ENCODE data around the gene GPR55. TPM values are rescaled to one million over a fixed set of nuclear protein-coding genes. Genes with fewer than 3 reads are reported as not detected.
A peak's percentile ranks its signal among the peaks of the same experiment; 100 is the strongest.
"Not testable (repeated sequence)": the region's sequence is repeated elsewhere in the genome, so short reads cannot be mapped to it uniquely, and the experiment has no call there.

Gene GPR55, protein sequence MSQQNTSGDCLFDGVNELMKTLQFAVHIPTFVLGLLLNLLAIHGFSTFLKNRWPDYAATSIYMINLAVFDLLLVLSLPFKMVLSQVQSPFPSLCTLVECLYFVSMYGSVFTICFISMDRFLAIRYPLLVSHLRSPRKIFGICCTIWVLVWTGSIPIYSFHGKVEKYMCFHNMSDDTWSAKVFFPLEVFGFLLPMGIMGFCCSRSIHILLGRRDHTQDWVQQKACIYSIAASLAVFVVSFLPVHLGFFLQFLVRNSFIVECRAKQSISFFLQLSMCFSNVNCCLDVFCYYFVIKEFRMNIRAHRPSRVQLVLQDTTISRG
- total RNA-seq, result 0.22 TPM
- long read RNA-seq, result 0 reads

DNA sequence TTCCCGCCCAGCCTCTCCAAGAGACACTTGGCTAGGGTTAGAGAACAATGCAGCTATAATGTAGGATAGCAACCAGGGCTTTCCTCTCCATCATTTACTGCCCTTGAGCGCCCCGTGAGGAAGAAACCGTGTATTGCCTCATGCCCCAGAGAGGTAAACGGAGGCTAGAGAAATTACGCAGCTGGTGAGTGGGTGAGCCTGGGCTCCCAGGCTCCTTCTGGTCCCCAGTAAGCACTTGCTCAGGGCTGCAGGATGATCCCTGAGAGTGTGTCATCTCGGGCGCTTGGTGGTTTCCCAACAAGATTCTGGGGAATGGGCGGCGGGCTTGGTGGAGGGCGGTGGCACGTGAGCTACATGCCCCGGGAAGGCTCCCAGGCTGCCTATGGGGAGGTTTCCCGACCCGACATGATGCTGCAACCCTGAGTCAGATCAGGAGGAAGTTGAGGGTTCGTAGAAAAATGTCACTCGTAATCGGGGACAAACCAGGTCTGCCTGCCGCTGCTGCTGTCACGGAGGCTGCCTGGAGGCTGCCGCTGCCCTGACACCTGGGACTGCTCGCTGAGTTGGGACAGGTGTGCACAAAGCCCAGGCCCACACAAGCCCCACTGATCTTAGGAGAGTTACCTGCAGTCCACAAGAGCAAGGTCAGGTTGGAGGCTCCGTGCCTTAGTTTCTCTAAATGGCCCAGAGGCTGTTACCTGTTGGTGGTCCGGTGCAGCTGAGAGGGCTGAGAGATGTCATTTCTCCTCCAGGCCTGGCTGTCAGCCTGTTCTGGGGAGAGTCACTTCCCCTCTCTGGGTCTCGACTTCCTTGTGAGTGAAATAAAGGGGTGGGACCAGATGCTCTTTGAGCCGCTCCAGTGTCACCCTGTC, at the start of gene GPR55:
TSS of gene GPR55 (minus strand) at position 773 of the 872 bp plus-strand sequence. CDS start 14,280 bp downstream, outside the sequence.
- DNase-seq (ENCODE audit: low spot score), result peak; percentile 71

DNA sequence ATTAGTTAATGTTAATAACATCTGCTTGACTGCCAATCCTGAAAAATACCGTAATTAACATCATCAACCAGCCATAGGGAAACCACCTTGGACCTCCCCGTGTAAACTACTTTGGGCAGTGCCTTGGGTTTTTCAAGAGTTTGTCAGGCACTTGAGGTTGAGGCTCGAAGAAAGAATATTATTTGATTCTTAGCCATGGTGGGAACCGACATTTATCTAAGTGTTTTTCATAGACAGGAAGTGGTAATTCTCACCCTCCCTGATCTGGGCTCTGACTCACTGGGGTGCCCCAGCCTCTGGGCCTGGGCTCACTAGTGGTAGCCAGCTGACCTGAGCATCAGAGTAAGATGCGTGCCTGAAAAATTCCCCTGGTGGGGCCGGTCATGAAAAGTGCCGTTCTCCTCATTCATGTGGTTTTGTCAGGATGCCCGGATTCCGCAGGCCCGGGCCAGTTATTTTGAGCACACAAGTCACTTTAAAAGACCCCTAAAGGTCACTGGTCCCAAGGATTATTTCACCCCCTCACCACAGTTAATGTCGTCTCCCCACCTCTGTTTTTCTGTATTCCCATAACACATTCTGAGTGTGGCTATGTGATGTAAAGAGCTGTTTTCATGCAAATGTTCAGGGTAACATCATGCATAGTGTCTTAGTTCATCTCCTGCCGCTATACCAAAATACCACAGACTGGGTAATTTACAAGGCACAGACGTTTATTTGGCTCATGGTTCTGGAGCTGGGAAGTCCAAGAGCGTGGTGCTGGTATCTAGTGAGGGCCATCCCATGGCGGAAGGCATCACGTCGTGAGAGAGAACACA, 49.3 kb upstream of the GPR55 start:
- no peak for DNase-seq (ENCODE audit: low spot score)

DNA sequence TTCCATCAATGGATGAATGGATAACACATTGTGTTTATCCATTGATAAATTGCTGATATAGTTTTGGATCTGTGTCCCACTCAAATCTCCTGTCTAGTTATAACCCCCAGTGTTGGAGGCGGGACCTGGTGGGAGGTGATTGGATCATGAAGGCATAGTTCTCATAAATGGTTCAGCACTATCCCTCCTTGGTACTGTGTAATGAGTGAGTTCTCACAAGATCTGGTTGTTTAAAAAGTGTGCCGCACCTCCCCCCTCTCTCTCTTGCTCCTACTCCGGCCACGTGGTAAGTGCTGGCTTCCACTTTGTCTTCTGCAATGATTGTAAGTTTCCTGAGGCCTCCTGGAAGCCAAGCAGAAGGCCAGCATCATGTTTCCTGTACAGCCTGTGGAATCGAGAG, 47.0 kb upstream of the GPR55 start:
- DNase-seq (ENCODE audit: low spot score), result no peak

GRCh38 chr2:230969659-230970015, 44.6 kb upstream of the GPR55 start:
- no peak for DNase-seq (ENCODE audit: low spot score)

GRCh38 chr2:230968921-230969658, 44.0 kb upstream of the GPR55 start:
- no peak for DNase-seq (ENCODE audit: low spot score)

DNA sequence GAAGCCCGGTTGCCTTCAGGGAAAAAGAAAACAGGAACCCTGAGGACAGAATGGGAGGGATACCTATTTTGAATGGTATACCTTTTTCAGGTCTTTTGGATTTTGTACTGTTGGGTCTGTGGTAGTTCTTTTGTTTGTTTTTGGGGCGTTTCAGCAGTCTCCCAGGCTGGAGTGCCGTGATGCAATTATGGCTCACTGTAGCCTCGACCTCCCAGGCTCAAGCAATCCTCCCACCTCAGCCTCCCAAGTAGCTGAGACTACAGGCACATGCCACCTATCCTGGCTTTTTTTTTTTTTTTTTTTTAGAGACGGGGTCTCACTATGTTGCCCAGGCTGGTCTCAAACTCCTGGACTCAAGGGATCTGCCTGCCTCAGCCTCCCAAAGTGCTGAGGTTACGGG, 43.3 kb upstream of the GPR55 start:
- not testable (repeated sequence) for DNase-seq (ENCODE audit: low spot score)

DNA sequence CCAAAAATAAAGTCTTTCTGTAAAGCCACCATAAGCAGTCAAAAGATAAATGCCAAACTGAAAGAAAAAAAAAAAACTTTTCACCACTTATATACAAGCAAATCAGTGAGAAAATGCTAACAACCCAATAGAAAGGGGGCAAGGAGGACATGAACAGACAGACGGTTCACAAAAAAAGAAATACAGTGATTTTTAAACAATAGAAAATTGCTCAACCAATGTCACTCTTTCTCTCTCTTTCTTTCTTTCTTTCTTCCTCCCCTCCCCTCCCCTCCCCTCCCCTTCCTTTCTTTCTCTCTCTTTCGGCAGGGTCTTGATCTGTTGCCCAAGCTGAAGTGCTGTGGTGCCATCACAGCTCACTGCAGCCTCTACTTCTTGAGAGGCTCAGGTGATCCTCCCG, 42.1 kb upstream of the GPR55 start:
- DNase-seq (ENCODE audit: low spot score), result no peak

DNA sequence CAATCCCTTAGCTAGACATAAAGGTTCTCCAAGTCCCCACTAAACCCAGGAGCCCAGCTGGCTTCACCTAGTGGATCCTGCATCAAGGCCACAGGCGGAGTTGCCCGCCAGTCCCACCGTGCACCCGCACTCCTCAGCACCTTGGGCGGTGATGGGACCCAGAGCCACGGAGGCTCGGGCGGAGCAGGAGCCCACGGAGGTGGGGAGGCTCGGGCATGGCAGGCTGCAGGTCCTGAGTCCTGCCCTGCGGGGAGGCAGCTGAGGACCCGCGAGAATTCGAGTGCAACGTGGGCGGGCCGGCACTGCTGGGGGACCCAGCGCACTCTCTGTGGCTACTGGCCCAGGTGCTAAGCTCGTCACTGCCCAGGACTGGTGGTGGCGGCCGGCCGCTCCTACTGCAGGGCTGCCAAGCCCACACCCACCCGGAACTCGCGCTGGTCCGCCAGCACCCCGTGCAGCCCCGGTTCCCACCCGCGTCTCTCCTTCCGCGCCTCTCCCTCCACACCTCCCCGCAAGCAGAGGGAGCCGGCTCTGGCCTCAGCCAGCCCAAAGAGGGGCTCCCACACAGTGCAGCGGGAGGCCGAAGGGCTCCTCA, 39.2 kb upstream of the GPR55 start:
- no peak for DNase-seq (ENCODE audit: low spot score)

DNA sequence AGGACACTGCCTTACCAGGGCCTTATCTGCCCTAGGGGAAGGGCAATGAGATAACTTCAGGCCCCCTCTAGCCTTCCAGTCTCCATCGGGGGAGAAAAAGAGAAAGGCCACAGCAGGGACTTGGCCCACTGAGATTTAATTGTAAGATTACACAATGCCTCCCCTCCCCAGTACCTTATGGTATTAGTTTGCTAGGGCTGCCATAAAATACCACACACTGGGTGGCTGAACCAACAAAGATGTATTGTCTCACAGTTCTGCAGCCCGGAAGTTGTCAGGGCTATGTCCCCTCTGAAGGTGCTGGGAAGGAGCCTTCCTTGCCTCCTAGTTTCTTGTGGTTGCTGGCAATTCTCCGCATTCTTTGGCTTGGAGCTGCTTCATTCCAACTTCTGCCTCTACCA, 36.0 kb upstream of the GPR55 start:
- no peak for DNase-seq (ENCODE audit: low spot score)

DNA sequence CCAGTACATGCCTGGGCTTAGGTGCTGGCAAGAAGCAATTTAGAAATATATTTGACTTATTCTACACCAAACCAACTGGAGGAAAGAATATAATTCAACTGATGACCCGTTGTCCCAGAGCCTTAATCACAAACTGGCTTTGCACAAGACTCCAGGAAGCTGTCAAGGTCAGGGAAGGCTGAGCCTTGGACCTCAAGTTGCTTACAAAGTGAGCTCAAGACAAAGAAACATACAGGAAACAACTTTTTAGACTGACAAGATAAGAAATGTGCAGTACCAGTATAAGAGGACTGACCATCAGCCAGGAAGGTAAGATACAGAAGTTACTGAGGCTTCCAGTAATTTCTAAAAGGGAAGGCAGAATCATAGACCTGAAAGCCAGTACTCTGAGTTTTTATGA, 35.0 kb upstream of the GPR55 start:
- DNase-seq (ENCODE audit: low spot score), result no peak

GRCh38 chr2:230958820-230959756, 34.0 kb upstream of the GPR55 start:
- no peak for DNase-seq (ENCODE audit: low spot score)

DNA sequence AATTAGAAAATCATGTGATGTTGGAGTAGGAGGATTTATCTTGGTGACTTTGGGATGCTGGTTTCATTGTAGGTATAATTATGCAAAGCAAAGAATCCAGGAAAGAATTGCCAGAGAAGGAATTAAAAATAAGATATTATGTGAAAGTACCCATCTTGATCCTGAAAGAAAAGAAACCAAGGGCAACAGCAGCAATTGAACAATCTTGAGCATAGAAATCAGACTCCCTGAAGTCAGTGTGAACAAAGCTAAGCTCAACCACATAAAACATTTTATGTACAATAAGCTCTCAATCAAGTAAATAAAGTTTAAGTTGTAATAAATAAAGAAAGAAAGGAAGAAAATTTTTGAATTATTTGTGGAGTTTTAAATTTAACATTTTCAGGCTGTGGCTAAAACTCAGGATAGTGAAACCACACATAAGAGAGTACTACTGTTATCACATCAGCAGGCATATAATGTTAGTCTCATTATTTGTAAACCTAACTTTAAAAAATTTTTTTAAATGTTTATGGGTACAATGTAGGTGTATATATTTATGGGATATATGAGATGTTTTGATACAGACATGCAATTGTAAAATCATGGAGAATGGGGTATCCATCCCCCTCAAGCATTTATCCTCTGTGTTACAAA, 32.8 kb upstream of the GPR55 start:
- DNase-seq (ENCODE audit: low spot score), result no peak

GRCh38 chr2:230956827-230957755, 32.0 kb upstream of the GPR55 start:
- no peak for DNase-seq (ENCODE audit: low spot score)

DNA sequence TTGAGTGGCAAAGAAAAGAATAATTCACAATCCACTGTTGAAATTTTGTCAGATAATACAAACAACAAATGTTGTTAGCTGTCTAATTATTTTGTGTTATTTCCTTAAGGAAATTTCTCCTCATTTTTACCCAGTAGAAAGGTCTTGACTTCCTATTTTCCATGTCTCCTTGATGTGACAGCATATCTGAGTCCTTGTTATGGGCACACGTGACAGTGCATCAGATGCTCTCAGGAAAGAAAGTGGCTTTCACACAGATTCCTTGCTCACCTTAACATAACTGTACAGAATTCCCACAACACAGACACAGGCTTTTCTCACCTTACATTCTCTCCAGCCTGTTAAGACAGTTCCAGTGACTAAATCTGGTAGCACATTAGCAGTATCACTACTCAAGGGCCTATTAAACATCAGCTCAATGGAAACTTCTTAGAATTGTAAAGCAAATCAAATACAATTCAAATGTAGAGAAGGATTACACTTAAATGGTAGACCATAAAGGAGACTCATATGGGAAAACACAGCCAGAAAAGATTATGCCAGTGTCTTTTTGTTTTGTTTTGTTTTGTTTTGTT, 30.2 kb upstream of the GPR55 start:
- no peak for DNase-seq (ENCODE audit: low spot score)

- DNase-seq (ENCODE audit: low spot score), result no peak
Measured at GRCh38 chr2:230954746-230955145, 29.7 kb upstream of the GPR55 start.

- no peak for DNase-seq (ENCODE audit: low spot score)
Measured at GRCh38 chr2:230953845-230954244, 28.8 kb upstream of the GPR55 start.

DNA sequence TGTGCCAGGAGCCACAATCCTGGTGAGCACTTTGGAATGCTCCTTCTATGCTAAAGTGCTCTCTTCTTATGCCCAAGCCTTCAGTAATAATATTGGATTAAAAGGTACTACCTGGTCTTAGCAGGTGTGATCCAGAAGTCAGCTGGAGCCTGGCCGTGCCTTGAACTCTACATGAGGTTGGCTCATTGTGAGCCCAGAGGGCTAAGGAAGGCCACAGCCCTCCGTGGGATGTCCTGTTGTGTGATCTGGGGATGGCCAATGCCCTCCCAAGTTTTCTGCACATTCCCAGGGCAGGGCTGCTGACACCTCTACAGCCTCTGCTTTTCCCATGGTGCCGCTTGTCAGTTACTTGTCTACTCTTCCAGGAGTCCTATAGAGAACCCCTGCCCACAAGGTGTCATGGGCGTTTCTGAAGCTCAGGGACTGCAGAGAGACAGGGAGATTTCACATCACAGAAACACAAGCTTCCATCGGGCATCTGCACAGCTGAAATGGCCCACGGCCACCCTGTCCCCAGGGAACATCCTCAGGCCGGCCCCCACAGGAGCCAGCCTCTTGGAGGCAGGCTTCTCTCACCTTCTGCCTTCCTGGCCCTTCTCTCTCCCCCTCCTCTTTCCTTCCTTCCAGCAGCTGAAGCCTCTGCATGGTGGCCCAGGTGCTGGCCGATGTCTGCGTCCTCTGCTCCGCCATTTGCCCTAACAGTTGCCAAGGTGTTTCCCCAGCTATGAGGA, 27.3 kb upstream of the GPR55 start:
- DNase-seq (ENCODE audit: low spot score), result no peak

Measured in mesenteric fat pad (tissue), 1 donor.